Measurements from ENCODE around the gene NEUROD2. TPM values are rescaled to one million over a fixed set of nuclear protein-coding genes. Genes with fewer than 3 reads are reported as not detected.
"Not testable (repeated sequence)": the region's sequence is repeated elsewhere in the genome, so short reads cannot be mapped to it uniquely, and the experiment has no call there.

Gene NEUROD2
- total RNA-seq, 2 donors from 2014 or later: not detected

- Mint-ChIP-seq H3K4me1 (peaks cover 2% of the 10 kb centered on the region), H3K27ac (no peak overlapping the region), H3K9me3 (no peaks in the 10 kb centered on the region), H3K4me3 (no peak overlapping the region), H3K27me3 (ENCODE audit: insufficient read depth) (peaks cover 98% of the 10 kb centered on the region), H3K36me3 (ENCODE audit: low read depth) (no peaks in the 10 kb centered on the region)
- no peak for TF ChIP-seq CTCF (conservative IDR thresholded peaks at IDR 0.05)
- Histone ChIP-seq H3K27me3 (ENCODE audit: control insufficient read depth, insufficient read depth, low read length, poor library complexity, severe bottlenecking) (peaks cover 98% of the 10 kb centered on the region), H3K4me1 (ENCODE audit: control insufficient read depth, insufficient read depth, low read length) (no peaks in the 10 kb centered on the region), H3K9me3 (ENCODE audit: control insufficient read depth, low read length) (no peaks in the 10 kb centered on the region), H3K36me3 (ENCODE audit: control insufficient read depth, insufficient read depth, low read length) (no peaks in the 10 kb centered on the region), H3K9ac (ENCODE audit: extremely low read depth, low read length, poor library complexity, severe bottlenecking) (no peak overlapping the region), H3K27ac (ENCODE audit: low read depth, low read length) (no peak overlapping the region), H3K4me3 (ENCODE audit: low read length) (no peak overlapping the region)
- 2 to 5% methylated on average over 11 to 22 of the region's 22 CpGs for WGBS, 2 experiments (ENCODE audit: insufficient coverage in 1 of 2, insufficient read length in 1 of 2)
- peak; percentile 96 for DNase-seq
Measured at GRCh38 chr17:39591958-39592954, 15.5 kb downstream of the NEUROD2 start.

GRCh38 chr17:39590180-39590579 lies 17.5 kb downstream of the NEUROD2 start:
- not testable (repeated sequence) for DNase-seq; H3K27ac ChIP-seq (ENCODE audit: low read depth, low read length); H3K4me1 ChIP-seq (ENCODE audit: control insufficient read depth, insufficient read depth, low read length); H3K4me1 Mint-ChIP-seq; H3K36me3 Mint-ChIP-seq (ENCODE audit: low read depth); H3K9me3 Mint-ChIP-seq; H3K36me3 ChIP-seq (ENCODE audit: control insufficient read depth, insufficient read depth, low read length); H3K9me3 ChIP-seq (ENCODE audit: control insufficient read depth, low read length); H3K4me3 Mint-ChIP-seq; H3K9ac ChIP-seq (ENCODE audit: extremely low read depth, low read length, poor library complexity, severe bottlenecking); H3K27ac Mint-ChIP-seq; H3K4me3 ChIP-seq (ENCODE audit: low read length)
- peaks cover 84% of the 10 kb centered on the region for H3K27me3 Mint-ChIP-seq (ENCODE audit: insufficient read depth)
- WGBS, 2 experiments (ENCODE audit: insufficient coverage in 1 of 2, insufficient read length in 1 of 2): 40 to 49% methylated on average over 1 to 2 of the region's 2 CpGs
- peaks cover 84% of the 10 kb centered on the region for H3K27me3 ChIP-seq (ENCODE audit: control insufficient read depth, insufficient read depth, low read length, poor library complexity, severe bottlenecking)

- Histone ChIP-seq H3K4me1 (ENCODE audit: control insufficient read depth, insufficient read depth, low read length) (peaks cover 8% of the 10 kb centered on the region), H3K27me3 (ENCODE audit: control insufficient read depth, insufficient read depth, low read length, poor library complexity, severe bottlenecking) (peaks cover 15% of the 10 kb centered on the region), H3K4me3 (ENCODE audit: low read length) (no peak overlapping the region), H3K9me3 (ENCODE audit: control insufficient read depth, low read length) (no peaks in the 10 kb centered on the region), H3K27ac (ENCODE audit: low read depth, low read length) (no peak overlapping the region), H3K9ac (ENCODE audit: extremely low read depth, low read length, poor library complexity, severe bottlenecking) (no peak overlapping the region), H3K36me3 (ENCODE audit: control insufficient read depth, insufficient read depth, low read length) (no peaks in the 10 kb centered on the region)
- Mint-ChIP-seq H3K27me3 (ENCODE audit: insufficient read depth) (peaks cover 52% of the 10 kb centered on the region), H3K9me3 (no peaks in the 10 kb centered on the region), H3K36me3 (ENCODE audit: low read depth) (no peaks in the 10 kb centered on the region), H3K4me3 (no peak overlapping the region), H3K4me1 (peaks cover 21% of the 10 kb centered on the region), H3K27ac (no peak overlapping the region)
- TF ChIP-seq CTCF (conservative IDR thresholded peaks at IDR 0.05): no peak
- WGBS, 2 experiments (ENCODE audit: insufficient coverage in 1 of 2, insufficient read length in 1 of 2): 0% methylated on average over 1 of the region's 2 CpGs; no CpG with 5 or more reads in 1 of the 2 experiments
- DNase-seq: peak; percentile 25
Measured at GRCh38 chr17:39582658-39583057, 25.1 kb downstream of the NEUROD2 start.

Measured in endodermal cell (in vitro differentiated cells).